Suprapubic skin (tissue), 4 donors: ENCODE measurements around the gene DAPL1. TPM values are rescaled to one million over a fixed set of nuclear protein-coding genes. Genes with fewer than 3 reads are reported as not detected.
"Not testable (repeated sequence)": the region's sequence is repeated elsewhere in the genome, so short reads cannot be mapped to it uniquely, and the experiment has no call there.

Source experiments
- DNase-seq, 2 donors: peaks; one replicate each; pipeline ENCODE4 v3.0.0-alpha.2; 2019; ENCODE audit warnings: low spot score in 2 of 2
- H3K27ac ChIP-seq: fragments of 200-600 bp; sonication (generic); one replicate; pipeline ENCODE4 v1.5.1; 2019
- H3K27me3 ChIP-seq: fragments of 200-600 bp; sonication (generic); one replicate; pipeline ENCODE4 v1.5.1; 2019
- H3K36me3 ChIP-seq: fragments of 200-600 bp; sonication (generic); one replicate; pipeline ENCODE4 v1.5.1; 2019
- H3K4me1 ChIP-seq: fragments of 200-600 bp; sonication (generic); one replicate; pipeline ENCODE4 v1.5.1; 2019
- H3K4me3 ChIP-seq: fragments of 200-600 bp; sonication (generic); one replicate; pipeline ENCODE4 v1.5.1; 2019; ENCODE audit warnings: mild to moderate bottlenecking
- H3K9me3 ChIP-seq: fragments of 200-600 bp; sonication (generic); one replicate; pipeline ENCODE4 v1.5.1; 2019
- CTCF ChIP-seq, 2 donors: fragments of 200-600 bp in 1 of 2; fragments of 450-650 bp in 1 of 2; sonication (generic) in 1 of 2; IDR thresholded peaks; one replicate each; pipeline ENCODE4 v1.5.1; 2016 to 2019; ENCODE audit warnings: antibody characterized with exemption in 2 of 2, mild to moderate bottlenecking in 1 of 2, moderate library complexity in 1 of 2
- EP300 ChIP-seq: sonication (generic); formaldehyde crosslinking; IDR thresholded peaks from one replicate; pipeline ENCODE4 v1.6.1; 2017; ENCODE audit warnings: antibody characterized with exemption
- POLR2A ChIP-seq, 2 donors: fragments of 450-650 bp; IDR thresholded peaks; one replicate each; pipeline ENCODE4 v1.6.1; 2017; ENCODE audit warnings: antibody characterized with exemption in 2 of 2, mild to moderate bottlenecking in 2 of 2, moderate library complexity in 2 of 2
- POLR2AphosphoS5 ChIP-seq, 3 donors: sonication (generic); formaldehyde crosslinking; IDR thresholded peaks; one replicate each; pipeline ENCODE4 v1.6.1; 2017; ENCODE audit warnings: antibody characterized with exemption in 3 of 3
- WGBS: methylation state at CpG from one replicate; pipeline ENCODE4 v1.1.5; 2018; 5-methylcytosine and 5-hydroxymethylcytosine counted together
- total RNA-seq, 4 donors: library from RNA; depleted of rRNA; stranded (reverse); fragments of >200 nt; gene quantifications; one replicate each; pipeline ENCODE4 v1.1.0, GENCODE V29; 2016

The DAPL1 gene
- total RNA-seq, 4 donors from 2014 or later = 158 to 307 (median 277) TPM

GRCh38 chr2:158835431-158835830, 40.3 kb downstream of the DAPL1 start:
- Histone ChIP-seq H3K36me3 (no peaks in the 10 kb centered on the region), H3K27ac (no peak overlapping the region), H3K4me3 (no peak overlapping the region), H3K9me3 (no peaks in the 10 kb centered on the region), H3K4me1 (no peaks in the 10 kb centered on the region), H3K27me3 (no peaks in the 10 kb centered on the region)
- 87% methylated on average over 3 of the region's 3 CpGs for WGBS
- no peak for DNase-seq
- TF ChIP-seq EP300 (no peak), CTCF (IDR thresholded peaks at IDR 0.05) (no peak), POLR2A (IDR thresholded peaks at IDR 0.05) (no peak)

GRCh38 chr2:158837645-158838044, 42.5 kb downstream of the DAPL1 start:
- WGBS = 50% methylated on average over 2 of the region's 2 CpGs
- Histone ChIP-seq H3K9me3 (no peaks in the 10 kb centered on the region), H3K4me1 (peaks cover 4% of the 10 kb centered on the region), H3K27me3 (no peaks in the 10 kb centered on the region), H3K27ac (no peak overlapping the region), H3K36me3 (no peaks in the 10 kb centered on the region), H3K4me3 (no peak overlapping the region)
- TF ChIP-seq POLR2AphosphoS5 (IDR thresholded peaks at IDR 0.05) = no peak
- TF ChIP-seq EP300 = no peak
- no peak for TF ChIP-seq POLR2A (IDR thresholded peaks at IDR 0.05)
- TF ChIP-seq CTCF (IDR thresholded peaks at IDR 0.05) = no peak
- DNase-seq = no peak

GRCh38 chr2:158841850-158842249, 46.7 kb downstream of the DAPL1 start:
- no peak overlapping the region for H3K27ac ChIP-seq

GRCh38 chr2:158845444-158845843, 50.3 kb downstream of the DAPL1 start:
- Histone ChIP-seq H3K4me3 (no peak overlapping the region), H3K27me3 (no peaks in the 10 kb centered on the region), H3K4me1 (peaks cover 11% of the 10 kb centered on the region), H3K9me3 (no peaks in the 10 kb centered on the region), H3K27ac (no peak overlapping the region), H3K36me3 (no peaks in the 10 kb centered on the region)
- no peak for DNase-seq
- TF ChIP-seq POLR2A (IDR thresholded peaks at IDR 0.05) = no peak
- TF ChIP-seq EP300 = no peak
- no peak for TF ChIP-seq CTCF (IDR thresholded peaks at IDR 0.05)
- no peak for TF ChIP-seq POLR2AphosphoS5 (IDR thresholded peaks at IDR 0.05)

More at GRCh38 chr2:158841850-158842249, 46.7 kb downstream of the DAPL1 start:
- Histone ChIP-seq H3K36me3 (no peaks in the 10 kb centered on the region), H3K27me3 (no peaks in the 10 kb centered on the region), H3K9me3 (no peaks in the 10 kb centered on the region), H3K4me1 (peaks cover 11% of the 10 kb centered on the region), H3K4me3 (no peak overlapping the region)
- no peak for DNase-seq
- TF ChIP-seq POLR2A (IDR thresholded peaks at IDR 0.05) (no peak), EP300 (no peak), POLR2AphosphoS5 (IDR thresholded peaks at IDR 0.05) (no peak), CTCF (IDR thresholded peaks at IDR 0.05) (no peak)

- DNase-seq = no peak
- Histone ChIP-seq H3K36me3 (no peaks in the 10 kb centered on the region), H3K27me3 (no peaks in the 10 kb centered on the region), H3K9me3 (no peaks in the 10 kb centered on the region), H3K4me1 (peaks cover 11% of the 10 kb centered on the region), H3K27ac (no peak overlapping the region), H3K4me3 (no peak overlapping the region)
- WGBS = 52% methylated on average over 3 of the region's 3 CpGs
- no peak for TF ChIP-seq POLR2AphosphoS5 (IDR thresholded peaks at IDR 0.05)
- TF ChIP-seq EP300 = no peak
- no peak for TF ChIP-seq CTCF (IDR thresholded peaks at IDR 0.05)
- TF ChIP-seq POLR2A (IDR thresholded peaks at IDR 0.05) = no peak
Observed at GRCh38 chr2:158845859-158846258, 50.7 kb downstream of the DAPL1 start.

GRCh38 chr2:158847526-158847925, 52.4 kb downstream of the DAPL1 start:
- not testable (repeated sequence) for H3K4me1 ChIP-seq, H3K27ac ChIP-seq, H3K27me3 ChIP-seq, H3K4me3 ChIP-seq, DNase-seq, H3K36me3 ChIP-seq, H3K9me3 ChIP-seq
- WGBS = 100% methylated on average over 2 of the region's 2 CpGs

- WGBS = 64% methylated on average over 18 of the region's 22 CpGs
- not testable (repeated sequence) for H3K27ac ChIP-seq, H3K4me1 ChIP-seq, H3K9me3 ChIP-seq, H3K27me3 ChIP-seq, H3K4me3 ChIP-seq, DNase-seq, H3K36me3 ChIP-seq
Observed at GRCh38 chr2:158848031-158848970, 53.2 kb downstream of the DAPL1 start.

GRCh38 chr2:158860179-158860578, 65.1 kb downstream of the DAPL1 start:
- not testable (repeated sequence) for DNase-seq, H3K27ac ChIP-seq

More at GRCh38 chr2:158860179-158860578, 65.1 kb downstream of the DAPL1 start:
- not testable (repeated sequence) for H3K27me3 ChIP-seq, H3K36me3 ChIP-seq, H3K4me1 ChIP-seq, H3K4me3 ChIP-seq, H3K9me3 ChIP-seq
- WGBS = 72% methylated on average over 9 of the region's 9 CpGs
